GM12864 (cell line): Measurements from ENCODE around the gene PANK4.

Source experiments
- DNase-seq: peaks from one replicate; pipeline ENCODE4 v3.0.0-alpha.2; 2011; ENCODE audit warnings: low read depth
- H3K4me3 ChIP-seq: 2 replicates; pipeline ENCODE4 v1.5.1; 2011; ENCODE audit warnings: mild to moderate bottlenecking, low read depth, low read length, control low read depth
- TF ChIP-seq, protein P1 (sequence below): IDR thresholded peaks from 2 replicates; pipeline ENCODE4 v1.5.1; 2011; ENCODE audit warnings: low read depth, mild to moderate bottlenecking, moderate library complexity, low read length, control low read depth, inconsistent platforms; ENCODE audit errors: missing control alignments

PANK4 gene

DNA sequence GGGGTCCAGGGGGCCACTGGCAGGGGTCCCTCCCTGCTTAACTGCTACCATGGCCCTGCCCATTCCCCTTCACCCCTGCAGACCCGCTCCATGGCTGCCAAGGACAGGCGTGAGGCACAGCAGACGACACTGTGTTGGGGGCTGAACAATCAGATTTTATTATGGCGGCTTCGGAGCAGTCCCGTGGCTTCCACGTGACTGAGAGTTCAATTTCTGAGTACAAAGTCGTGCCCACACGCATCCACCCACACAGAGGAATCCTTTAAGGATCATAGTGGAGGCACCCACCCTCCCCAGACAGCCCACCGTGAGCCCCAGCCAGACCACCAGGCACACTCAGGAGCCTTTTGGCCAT, 2.2 kb upstream of the PANK4 start:
- no peak for DNase-seq
- no peak overlapping the region for H3K4me3 ChIP-seq
- TF ChIP-seq, protein P1, sequence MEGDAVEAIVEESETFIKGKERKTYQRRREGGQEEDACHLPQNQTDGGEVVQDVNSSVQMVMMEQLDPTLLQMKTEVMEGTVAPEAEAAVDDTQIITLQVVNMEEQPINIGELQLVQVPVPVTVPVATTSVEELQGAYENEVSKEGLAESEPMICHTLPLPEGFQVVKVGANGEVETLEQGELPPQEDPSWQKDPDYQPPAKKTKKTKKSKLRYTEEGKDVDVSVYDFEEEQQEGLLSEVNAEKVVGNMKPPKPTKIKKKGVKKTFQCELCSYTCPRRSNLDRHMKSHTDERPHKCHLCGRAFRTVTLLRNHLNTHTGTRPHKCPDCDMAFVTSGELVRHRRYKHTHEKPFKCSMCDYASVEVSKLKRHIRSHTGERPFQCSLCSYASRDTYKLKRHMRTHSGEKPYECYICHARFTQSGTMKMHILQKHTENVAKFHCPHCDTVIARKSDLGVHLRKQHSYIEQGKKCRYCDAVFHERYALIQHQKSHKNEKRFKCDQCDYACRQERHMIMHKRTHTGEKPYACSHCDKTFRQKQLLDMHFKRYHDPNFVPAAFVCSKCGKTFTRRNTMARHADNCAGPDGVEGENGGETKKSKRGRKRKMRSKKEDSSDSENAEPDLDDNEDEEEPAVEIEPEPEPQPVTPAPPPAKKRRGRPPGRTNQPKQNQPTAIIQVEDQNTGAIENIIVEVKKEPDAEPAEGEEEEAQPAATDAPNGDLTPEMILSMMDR: no peak

DNA sequence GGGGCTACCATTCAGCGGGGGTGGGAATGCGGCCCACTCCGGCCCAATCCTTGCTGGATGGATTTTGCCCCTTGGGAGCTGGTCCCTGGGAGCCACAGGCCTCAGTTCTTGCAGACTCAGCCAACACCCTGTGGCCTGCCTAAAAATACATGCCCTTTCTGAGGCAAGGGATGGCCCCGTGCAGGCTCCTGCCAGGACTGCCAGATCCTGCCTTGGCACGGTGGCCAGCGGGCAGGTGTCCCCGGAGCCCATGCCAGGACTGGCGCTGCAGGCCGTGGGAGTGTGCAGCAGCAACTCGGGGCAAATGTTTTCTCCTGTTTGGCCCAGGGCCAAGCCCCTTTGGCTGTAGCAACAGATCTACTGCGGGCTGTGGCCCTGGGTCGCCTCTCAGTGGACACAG, 1.6 kb upstream of the PANK4 start:
- no peak overlapping the region for H3K4me3 ChIP-seq
- TF ChIP-seq, protein P1: no peak
- no peak for DNase-seq

DNA sequence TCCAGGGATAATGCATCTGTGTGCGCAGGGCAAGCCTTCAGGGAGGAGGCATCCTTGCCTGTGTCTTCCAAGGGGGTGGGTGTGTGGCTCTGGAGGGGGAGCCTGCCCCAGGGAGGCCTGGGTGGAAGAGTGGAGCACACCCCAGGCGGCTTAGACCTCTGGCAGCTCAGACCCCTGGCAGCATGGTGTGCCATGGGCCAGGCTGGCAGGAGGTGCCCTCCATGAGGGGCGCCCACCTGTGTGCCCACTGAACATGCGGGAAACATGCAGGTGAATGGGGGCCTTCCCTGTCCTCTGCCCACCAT, 1.1 kb upstream of the PANK4 start:
- TF ChIP-seq, protein P1: no peak
- no peak for DNase-seq
- H3K4me3 ChIP-seq: no peak overlapping the region

DNA sequence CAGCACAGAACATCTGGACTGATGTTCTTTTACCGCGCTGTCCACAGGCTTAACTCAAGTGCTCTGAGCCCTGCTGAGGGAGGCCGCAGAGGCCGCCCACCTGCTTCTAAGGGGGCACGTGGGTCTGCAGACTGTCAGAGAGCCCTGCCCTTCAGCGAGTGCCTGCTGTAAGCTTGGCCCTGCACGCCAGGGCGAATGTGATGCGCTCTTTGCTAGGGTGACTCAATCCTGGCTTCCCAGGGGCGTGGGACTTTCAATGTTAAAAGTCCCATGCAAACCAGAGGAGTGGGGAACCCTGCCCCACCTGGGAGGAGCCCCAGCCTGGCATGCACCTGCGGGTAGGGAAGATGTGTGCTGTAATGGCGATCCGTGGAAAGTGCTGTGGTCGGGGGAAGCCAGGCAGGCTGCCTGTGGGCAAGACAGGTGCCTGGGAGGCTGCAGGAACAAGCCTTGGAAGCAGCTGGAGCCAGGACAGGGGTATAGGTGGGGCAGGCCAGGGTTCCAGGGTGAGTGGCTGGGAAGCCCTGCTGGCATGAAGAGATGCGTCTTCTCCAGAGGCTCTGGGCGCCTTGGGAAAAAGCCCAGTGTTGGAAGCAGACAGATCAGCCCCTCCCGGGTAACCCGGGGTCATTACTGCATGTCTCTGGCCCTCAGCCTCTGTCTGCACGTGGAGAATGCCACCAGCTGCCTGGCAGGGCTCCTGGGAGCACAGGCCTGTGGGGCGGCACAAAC, 594 bp upstream of the PANK4 start:
- peak; percentile 44 for DNase-seq
- H3K4me3 ChIP-seq: peak overlapping the region; percentile 47
- TF ChIP-seq, protein P1: no peak

DNA sequence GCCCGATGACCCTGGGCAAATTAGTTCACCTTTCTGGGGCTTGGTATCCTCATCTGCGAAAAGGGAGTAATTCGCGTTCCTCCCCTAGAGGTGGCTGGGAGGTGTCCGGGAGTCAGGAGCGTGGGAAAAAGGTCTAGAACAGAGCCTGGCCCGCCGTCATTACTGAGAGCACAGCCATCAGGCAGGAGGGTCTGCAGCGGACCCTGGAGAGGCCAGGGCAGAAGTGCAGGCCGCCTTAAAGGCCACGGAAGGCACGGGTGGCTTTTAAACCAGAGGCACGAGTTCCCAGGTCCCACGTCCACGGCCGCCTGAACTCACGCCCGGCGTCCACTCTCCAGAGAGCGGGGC, 850 bp downstream of the PANK4 start:
- DNase-seq: no peak
- peak overlapping the region; percentile 93 for H3K4me3 ChIP-seq
- TF ChIP-seq, protein P1: no peak

DNA sequence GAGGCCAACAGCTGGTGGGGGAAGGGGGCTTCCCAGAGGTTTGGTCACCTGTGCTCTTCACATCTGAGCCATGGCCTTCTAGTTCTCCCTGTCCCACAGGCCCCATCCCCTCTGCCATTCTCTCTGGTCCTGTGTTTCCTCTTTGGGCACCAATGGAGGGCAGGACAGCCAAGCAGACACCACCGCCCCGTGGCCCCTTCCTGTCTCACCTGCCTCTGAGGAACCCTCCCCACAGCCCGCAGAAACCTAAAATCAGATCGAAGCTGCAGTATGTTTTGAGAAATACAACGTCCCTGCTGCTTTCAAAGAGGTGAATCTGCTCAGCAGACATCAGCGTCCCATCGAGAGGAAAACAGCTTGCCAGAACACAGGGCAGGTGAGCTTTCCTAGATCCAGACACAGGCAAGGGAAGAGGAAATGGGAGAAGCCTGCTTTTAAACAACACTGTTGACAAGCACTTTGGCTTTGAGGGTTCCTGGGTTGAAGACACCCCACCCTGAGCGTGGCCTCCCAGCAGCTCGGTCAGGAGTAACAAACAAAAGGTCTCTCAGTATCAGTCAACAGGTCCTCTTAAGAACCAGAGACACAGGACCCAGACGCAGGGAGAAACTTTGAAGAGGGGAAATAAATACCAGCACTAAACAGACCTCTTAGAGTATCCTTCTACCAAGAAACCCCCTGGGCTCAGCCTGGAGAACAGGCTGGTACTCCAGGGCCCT, 2.3 kb downstream of the PANK4 start:
- H3K4me3 ChIP-seq: peak overlapping the region; percentile 8; the same call in 1 of the 2 replicates
- no peak for DNase-seq
- TF ChIP-seq, protein P1: no peak

DNA sequence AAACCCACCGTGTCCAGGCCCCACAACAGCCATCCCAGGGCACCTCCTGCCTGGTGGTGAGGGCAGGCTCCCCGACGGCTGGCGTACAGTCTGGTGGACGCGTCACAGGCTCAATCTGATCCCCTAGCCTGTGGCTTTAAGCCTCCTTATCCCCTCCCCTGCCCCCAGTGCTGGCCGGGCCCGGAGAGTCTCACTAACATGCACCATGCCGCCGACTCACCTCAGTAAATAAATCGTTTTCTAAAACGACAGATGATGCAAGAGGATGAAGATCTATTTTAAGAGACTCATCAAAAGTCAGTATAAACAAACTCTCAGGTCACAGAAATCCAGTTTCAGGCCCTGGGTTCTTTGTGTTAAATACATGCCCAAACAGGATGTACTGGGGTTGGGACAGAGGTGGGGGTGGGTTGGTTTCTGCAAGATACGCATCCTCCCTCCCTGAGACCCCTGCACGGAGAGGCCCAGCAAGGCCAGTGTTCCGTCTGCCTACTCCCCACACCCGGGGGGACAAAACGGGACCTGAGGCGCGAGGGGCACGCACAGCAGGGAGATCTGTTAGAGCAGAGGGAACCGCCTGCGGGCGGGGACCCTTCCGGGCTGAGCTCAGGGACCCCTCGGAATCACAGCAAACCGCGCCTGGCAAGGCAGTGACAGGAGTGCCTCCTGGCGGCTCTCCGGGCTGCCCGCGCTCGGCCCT, 3.1 kb downstream of the PANK4 start:
- DNase-seq: no peak
- H3K4me3 ChIP-seq: no peak overlapping the region

More for the DNA sequence above, 3.1 kb downstream of the PANK4 start:
- TF ChIP-seq, protein P1: peak; percentile 30
